ENCODE measurements around the gene GSTO1. TPM values are rescaled to one million over a fixed set of nuclear protein-coding genes. Genes with fewer than 3 reads are reported as not detected.
A peak's percentile ranks its signal among the peaks of the same experiment; 100 is the strongest.

GSTO1 gene
- total RNA-seq, 5 donors from 2014 or later (not counting 1 experiment from before 2014, with no cell fraction given): 19.9 to 61.5 (median 46.2) TPM

- ATAC-seq (replicated peaks in 1 of 4): no peak
- WGBS (ENCODE audit: insufficient coverage): 87% methylated on average over 7 of the region's 10 CpGs
- peak overlapping the region; percentile 68 to 88 for H3K4me3 ChIP-seq (ENCODE audit: control insufficient read depth in 1 of 2, extremely low read depth in 1 of 2, low read length in 1 of 2)
- peaks cover 0 to 10% of the 10 kb centered on the region in 2 donors for H3K36me3 ChIP-seq (ENCODE audit: control insufficient read depth in 2 of 2, extremely low read depth in 1 of 2, insufficient read depth in 1 of 2, low read length in 1 of 2)
- H3K27ac ChIP-seq (ENCODE audit: low read length): peak overlapping the region; percentile 79
- Mint-ChIP-seq H3K9me3 (no peaks in the 10 kb centered on the region), H3K36me3 (peaks cover 8% of the 10 kb centered on the region), H3K27me3 (peaks cover 2 to 6% of the 10 kb centered on the region in 2 donors), H3K4me3 (peak overlapping the region; percentile 91 to 98 (median 98)), H3K4me1 (peaks cover 40 to 48% (median 45%) of the 10 kb centered on the region in 3 donors), H3K27ac (peak overlapping the region; percentile 91 to 99)
- ChIA-PET CTCF (interaction anchor here (0.6 to 3.4 kb wide), 5 partner anchors 20 to 487 kb away, joined by 3 to 12 read pairs (median 4); partner anchors contain the start of gene CFAP43 (in 1 of the 2)), POLR2A (interaction anchor here (0.5 to 1.4 kb wide), 6 partner anchors 9 to 133 kb away, joined by 4 to 16 read pairs (median 5); partner anchors contain the start of gene GSTO2 (in 2 of the 2))
- no peaks in the 10 kb centered on the region for H3K27me3 ChIP-seq (replicated peaks in 1 of 2; ENCODE audit: control insufficient read depth in 2 of 2, extremely low read depth in 1 of 2, insufficient read depth in 2 of 2, low read length in 1 of 2)
- peaks cover 11 to 13% of the 10 kb centered on the region in 2 experiments for H3K4me1 ChIP-seq (ENCODE audit: control insufficient read depth in 1 of 2, extremely low read depth in 1 of 2, insufficient read depth in 2 of 2, low read length in 2 of 2)
- DNase-seq: no peak
- H3K9me3 ChIP-seq: no peaks in the 10 kb centered on the region
These were observed 884 bp upstream of the GSTO1 start for GRCh38 chr10:104253606-104254410.

DNA sequence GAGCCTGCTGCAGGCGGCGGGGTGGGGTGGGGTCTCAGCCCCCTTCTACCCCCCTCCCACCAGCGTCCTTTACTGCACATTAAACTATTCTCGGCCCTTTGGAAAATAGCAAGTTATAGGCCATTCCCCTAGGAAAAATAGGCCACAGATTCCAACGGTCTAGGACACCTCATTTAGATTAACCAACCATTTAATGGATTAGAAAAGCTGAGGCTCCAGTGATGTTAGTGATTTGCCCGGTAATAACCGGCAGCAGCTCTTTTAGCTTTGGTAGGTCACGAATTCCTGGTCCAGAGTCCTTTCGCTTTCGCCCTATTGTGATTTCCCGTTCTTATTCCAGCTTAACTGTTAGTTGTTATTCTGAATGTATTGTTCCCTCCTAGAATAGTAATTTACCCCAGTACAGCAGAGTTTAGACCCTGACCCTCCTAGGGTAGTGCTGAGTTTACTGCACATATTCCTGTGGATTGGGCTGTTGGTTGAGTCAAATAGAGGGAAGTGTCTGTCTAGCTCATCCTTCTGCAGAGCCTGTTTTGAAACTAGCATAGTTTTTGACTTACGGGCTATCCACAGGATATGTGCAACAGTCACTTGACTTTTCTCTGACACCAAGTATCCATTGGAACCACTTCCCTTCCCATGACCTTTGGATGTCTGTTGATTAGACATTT lies 754 bp downstream of the GSTO1 start:
- ATAC-seq (replicated peaks in 1 of 4) (peak; percentile 19 to 60 (median 38)), DNase-seq (peak in 1 of 35 experiments; percentile 42)
- peak overlapping the region; percentile 68 to 88 for H3K4me3 ChIP-seq (ENCODE audit: control insufficient read depth in 1 of 2, extremely low read depth in 1 of 2, low read length in 1 of 2)
- no CpG with 5 or more reads among the region's 12 CpGs for WGBS (ENCODE audit: insufficient coverage)
- no peaks in the 10 kb centered on the region for H3K27me3 ChIP-seq (replicated peaks in 1 of 2; ENCODE audit: control insufficient read depth in 2 of 2, extremely low read depth in 1 of 2, insufficient read depth in 2 of 2, low read length in 1 of 2)
- ChIA-PET CTCF (interaction anchor here (1.0 to 3.4 kb wide), 7 partner anchors 12 to 98 kb away, joined by 3 to 12 read pairs (median 4); partner anchors contain the start of genes CFAP43 (in 1 of the 2) and CFAP58 (in 1 of the 2)), POLR2A (interaction anchor here (1.1 to 1.4 kb wide), 3 partner anchors 7 to 135 kb away, joined by 3 to 5 read pairs (median 4); no protein-coding TSS in a partner anchor)
- peaks cover 0 to 25% of the 10 kb centered on the region in 2 donors for H3K36me3 ChIP-seq (ENCODE audit: control insufficient read depth in 2 of 2, extremely low read depth in 1 of 2, insufficient read depth in 1 of 2, low read length in 1 of 2)
- Mint-ChIP-seq H3K4me1 (peaks cover 57 to 64% (median 61%) of the 10 kb centered on the region in 3 donors), H3K9me3 (no peaks in the 10 kb centered on the region), H3K27me3 (no peaks in the 10 kb centered on the region), H3K36me3 (peaks cover 22% of the 10 kb centered on the region), H3K4me3 (peak overlapping the region; percentile 91 to 98 (median 98)), H3K27ac (peak overlapping the region; percentile 91 to 99)
- peaks cover 11 to 17% of the 10 kb centered on the region in 2 experiments for H3K4me1 ChIP-seq (ENCODE audit: control insufficient read depth in 1 of 2, extremely low read depth in 1 of 2, insufficient read depth in 2 of 2, low read length in 2 of 2)
- H3K9me3 ChIP-seq: no peaks in the 10 kb centered on the region
- peak overlapping the region; percentile 79 for H3K27ac ChIP-seq (ENCODE audit: low read length)

DNA sequence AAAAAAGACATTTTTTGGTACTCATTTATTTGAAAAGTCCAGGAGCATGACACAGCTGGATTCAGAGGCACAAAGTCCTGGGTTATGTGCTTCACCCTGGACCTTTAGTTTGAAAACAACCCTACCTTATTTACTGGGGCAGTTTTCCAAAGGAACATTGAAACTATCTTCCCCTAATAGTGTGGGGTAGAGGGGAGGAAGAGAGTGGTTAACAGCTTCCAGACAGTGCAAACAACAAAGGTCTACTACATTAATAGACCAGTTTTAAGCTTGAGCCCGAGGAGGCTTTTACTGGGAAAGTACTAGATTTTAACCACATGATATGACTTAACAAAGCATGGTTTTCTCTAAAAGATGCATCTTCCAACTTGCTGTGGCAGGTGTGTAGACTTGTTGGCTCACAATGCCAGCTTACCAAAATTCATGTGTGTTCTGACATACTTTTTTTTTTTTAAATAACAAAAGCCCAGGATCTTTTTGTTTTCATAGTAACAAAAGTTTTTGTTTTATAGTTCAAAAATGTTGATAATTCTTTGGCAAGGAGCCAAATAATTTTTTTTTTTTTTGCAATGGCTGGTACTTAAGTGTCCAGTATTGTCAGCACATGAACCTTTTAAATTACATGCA lies 1.8 kb downstream of the GSTO1 start:
- H3K4me3 ChIP-seq (ENCODE audit: control insufficient read depth in 1 of 2, extremely low read depth in 1 of 2, low read length in 1 of 2): peak overlapping the region in 1 of 2 donors; percentile 13
- Mint-ChIP-seq H3K27me3 (no peaks in the 10 kb centered on the region), H3K9me3 (no peaks in the 10 kb centered on the region), H3K4me1 (peaks cover 67 to 74% (median 71%) of the 10 kb centered on the region in 3 donors), H3K36me3 (peaks cover 32% of the 10 kb centered on the region), H3K4me3 (peak overlapping the region; percentile 91 to 98 (median 98)), H3K27ac (peak overlapping the region; percentile 91 to 99)
- peaks cover 11 to 17% of the 10 kb centered on the region in 2 experiments for H3K4me1 ChIP-seq (ENCODE audit: control insufficient read depth in 1 of 2, extremely low read depth in 1 of 2, insufficient read depth in 2 of 2, low read length in 2 of 2)
- H3K27ac ChIP-seq (ENCODE audit: low read length): peak overlapping the region; percentile 79
- H3K9me3 ChIP-seq: no peaks in the 10 kb centered on the region
- ChIA-PET POLR2A (interaction anchor here (0.7 kb wide), 4 partner anchors 30 to 281 kb away, joined by 3 to 6 read pairs (median 4); no protein-coding TSS in a partner anchor), CTCF (interaction anchor here (0.5 to 3.4 kb wide), 12 partner anchors 8 to 490 kb away, joined by 3 to 12 read pairs (median 4); partner anchors contain the start of gene CFAP58 (in 1 of the 2))
- H3K36me3 ChIP-seq (ENCODE audit: control insufficient read depth in 2 of 2, extremely low read depth in 1 of 2, insufficient read depth in 1 of 2, low read length in 1 of 2): peaks cover 0 to 35% of the 10 kb centered on the region in 2 donors
- ATAC-seq (replicated peaks in 1 of 4) (peak in 2 of 4 experiments; percentile 7 to 56), DNase-seq (peak in 1 of 35 experiments; percentile 63)
- H3K27me3 ChIP-seq (replicated peaks in 1 of 2; ENCODE audit: control insufficient read depth in 2 of 2, extremely low read depth in 1 of 2, insufficient read depth in 2 of 2, low read length in 1 of 2): no peaks in the 10 kb centered on the region
- no CpG with 5 or more reads among the region's 1 CpG for WGBS (ENCODE audit: insufficient coverage)

DNA sequence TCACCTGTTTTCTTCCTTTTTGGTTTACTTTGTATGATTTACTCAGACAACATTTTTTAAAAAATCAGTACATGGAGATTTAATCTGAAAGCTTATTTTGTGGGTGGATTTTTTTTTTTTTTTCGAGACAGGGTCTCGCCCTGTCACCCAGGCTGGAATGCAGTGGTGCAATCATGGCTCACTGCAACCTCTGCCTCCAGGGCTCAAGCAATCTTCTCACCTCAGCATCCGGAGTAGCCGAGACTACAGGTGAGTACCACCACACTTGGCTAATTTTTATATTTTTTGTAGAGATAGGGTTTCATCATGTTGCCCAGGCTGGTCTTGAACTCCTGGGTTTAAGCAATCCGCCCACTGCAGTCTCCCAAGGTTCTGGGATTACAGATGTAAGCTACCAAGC lies 2.5 kb downstream of the GSTO1 start:
- no peak for DNase-seq
- Mint-ChIP-seq H3K27me3 (no peaks in the 10 kb centered on the region), H3K4me1 (peaks cover 74 to 77% (median 75%) of the 10 kb centered on the region in 3 donors), H3K36me3 (peaks cover 37% of the 10 kb centered on the region), H3K27ac (peak overlapping the region; percentile 91 to 99), H3K4me3 (peak overlapping the region; percentile 13 to 98 (median 91)), H3K9me3 (no peaks in the 10 kb centered on the region)
- H3K27ac ChIP-seq (ENCODE audit: low read length): no peak overlapping the region
- ATAC-seq (replicated peaks in 1 of 4): no peak
- H3K9me3 ChIP-seq: no peaks in the 10 kb centered on the region
- ChIA-PET POLR2A (interaction anchor here (0.6 to 0.7 kb wide), 3 partner anchors 26 to 142 kb away, joined by 3 read pairs; no protein-coding TSS in a partner anchor), CTCF (interaction anchor here (0.5 to 3.4 kb wide), 9 partner anchors 9 to 341 kb away, joined by 3 to 12 read pairs (median 4); no protein-coding TSS in a partner anchor)
- no CpG with 5 or more reads among the region's 5 CpGs for WGBS (ENCODE audit: insufficient coverage)
- H3K4me3 ChIP-seq (ENCODE audit: control insufficient read depth in 1 of 2, extremely low read depth in 1 of 2, low read length in 1 of 2): no peak overlapping the region
- H3K36me3 ChIP-seq (ENCODE audit: control insufficient read depth in 2 of 2, extremely low read depth in 1 of 2, insufficient read depth in 1 of 2, low read length in 1 of 2): peaks cover 5 to 43% of the 10 kb centered on the region in 2 donors
- no peaks in the 10 kb centered on the region for H3K27me3 ChIP-seq (replicated peaks in 1 of 2; ENCODE audit: control insufficient read depth in 2 of 2, extremely low read depth in 1 of 2, insufficient read depth in 2 of 2, low read length in 1 of 2)
- H3K4me1 ChIP-seq (ENCODE audit: control insufficient read depth in 1 of 2, extremely low read depth in 1 of 2, insufficient read depth in 2 of 2, low read length in 2 of 2): peaks cover 11 to 20% of the 10 kb centered on the region in 2 experiments

- no peak overlapping the region for H3K27ac ChIP-seq (ENCODE audit: low read length)
- POLR2A ChIA-PET: no interaction called here
- H3K36me3 ChIP-seq (ENCODE audit: control insufficient read depth in 2 of 2, extremely low read depth in 1 of 2, insufficient read depth in 1 of 2, low read length in 1 of 2): peaks cover 5 to 50% of the 10 kb centered on the region in 2 donors
- Mint-ChIP-seq H3K27ac (peak overlapping the region; percentile 65 to 71), H3K4me1 (peaks cover 75 to 77% (median 76%) of the 10 kb centered on the region in 3 donors), H3K27me3 (no peaks in the 10 kb centered on the region), H3K36me3 (peaks cover 37% of the 10 kb centered on the region), H3K4me3 (no peak overlapping the region), H3K9me3 (no peaks in the 10 kb centered on the region)
- no peaks in the 10 kb centered on the region for H3K27me3 ChIP-seq (replicated peaks in 1 of 2; ENCODE audit: control insufficient read depth in 2 of 2, extremely low read depth in 1 of 2, insufficient read depth in 2 of 2, low read length in 1 of 2)
- 100% methylated on average over 2 of the region's 3 CpGs for WGBS (ENCODE audit: insufficient coverage)
- ATAC-seq (replicated peaks in 1 of 4): no peak
- no peak for DNase-seq
- H3K9me3 ChIP-seq: no peaks in the 10 kb centered on the region
- peaks cover 11 to 20% of the 10 kb centered on the region in 2 experiments for H3K4me1 ChIP-seq (ENCODE audit: control insufficient read depth in 1 of 2, extremely low read depth in 1 of 2, insufficient read depth in 2 of 2, low read length in 2 of 2)
- H3K4me3 ChIP-seq (ENCODE audit: control insufficient read depth in 1 of 2, extremely low read depth in 1 of 2, low read length in 1 of 2): no peak overlapping the region
- CTCF ChIA-PET: no interaction called here
These were observed 3.5 kb downstream of the GSTO1 start for GRCh38 chr10:104258209-104258608.

Data from T-cell (primary cell).